H9 (cell line): ENCODE results near the gene ENO4. TPM values are rescaled to one million over a fixed set of nuclear protein-coding genes. Genes with fewer than 3 reads are reported as not detected.

ENCODE experiments used
- DNase-seq: peaks from one replicate; pipeline ENCODE4 v3.0.0-alpha.2; 2017
- H2AFZ ChIP-seq: one replicate; pipeline ENCODE4 v1.6.1; 2013; ENCODE audit warnings: mild to moderate bottlenecking, low read length, control low read depth, moderate library complexity
- H2AK5ac ChIP-seq: 2 replicates; pipeline ENCODE4 v1.6.1; 2013; ENCODE audit warnings: low read length, control low read depth, mixed read lengths; ENCODE audit not compliant: insufficient read length
- H2BK120ac ChIP-seq: one replicate; pipeline ENCODE4 v1.6.1; 2013; ENCODE audit warnings: low read depth, mild to moderate bottlenecking, low read length, control low read depth, inconsistent platforms; ENCODE audit not compliant: poor library complexity, severe bottlenecking
- H2BK12ac ChIP-seq: 2 replicates; pipeline ENCODE4 v1.6.1; 2013; ENCODE audit warnings: low read length, control low read depth, mixed read lengths, low read depth; ENCODE audit not compliant: insufficient read length
- H2BK15ac ChIP-seq: 2 replicates; pipeline ENCODE4 v1.6.1; 2013; ENCODE audit warnings: low read depth, low read length, control low read depth
- H2BK20ac ChIP-seq: one replicate; pipeline ENCODE4 v1.6.1; 2013; ENCODE audit warnings: low read depth, mild to moderate bottlenecking, low read length, control low read depth, inconsistent platforms; ENCODE audit not compliant: poor library complexity, severe bottlenecking
- H2BK5ac ChIP-seq: 2 replicates; pipeline ENCODE4 v1.6.1; 2013; ENCODE audit warnings: low read length, control low read depth, mixed read lengths; ENCODE audit not compliant: insufficient read length
- H3K14ac ChIP-seq: 2 replicates; pipeline ENCODE4 v1.6.1; 2013; ENCODE audit warnings: low read length, control low read depth; ENCODE audit not compliant: insufficient read depth
- H3K18ac ChIP-seq: 2 replicates; pipeline ENCODE4 v1.6.1; 2013; ENCODE audit warnings: low read depth, mild to moderate bottlenecking, mixed read lengths, low read length, control low read depth; ENCODE audit not compliant: insufficient read length
- H3K23ac ChIP-seq: 2 replicates; pipeline ENCODE4 v1.6.1; 2013; ENCODE audit warnings: low read length, control low read depth, mixed read lengths, low read depth; ENCODE audit not compliant: insufficient read length
- H3K23me2 ChIP-seq: 2 replicates; pipeline ENCODE4 v1.6.1; 2013; ENCODE audit warnings: low read depth, mild to moderate bottlenecking, mixed read lengths, low read length, control low read depth; ENCODE audit not compliant: insufficient read length, poor library complexity, severe bottlenecking
- H3K27ac ChIP-seq: 2 replicates; pipeline ENCODE4 v1.5.1; 2013; ENCODE audit warnings: low read length, control low read depth, mixed read lengths, low read depth; ENCODE audit not compliant: insufficient read length
- H3K27me3 ChIP-seq: 2 replicates; pipeline ENCODE4 v1.6.1; 2013; ENCODE audit warnings: low read length, control low read depth, inconsistent platforms; ENCODE audit not compliant: insufficient read depth
- H3K4ac ChIP-seq: 2 replicates; pipeline ENCODE4 v1.6.1; 2013; ENCODE audit warnings: low read depth, mild to moderate bottlenecking, control low read depth, inconsistent platforms, low read length, moderate library complexity
- H3K4me1 ChIP-seq: 2 replicates; pipeline ENCODE4 v1.6.1; 2013; ENCODE audit warnings: low read length, control low read depth, inconsistent platforms; ENCODE audit not compliant: insufficient read depth
- H3K4me2 ChIP-seq: 2 replicates; pipeline ENCODE4 v1.6.1; 2013; ENCODE audit warnings: low read length, control low read depth, mixed read lengths; ENCODE audit not compliant: insufficient read length, insufficient read depth
- H3K56ac ChIP-seq: 2 replicates; pipeline ENCODE4 v1.6.1; 2013; ENCODE audit warnings: low read depth, mild to moderate bottlenecking, mixed read lengths, low read length, control low read depth; ENCODE audit not compliant: insufficient read length
- H3K79me1 ChIP-seq: 2 replicates; pipeline ENCODE4 v1.6.1; 2013; ENCODE audit warnings: low read depth, mild to moderate bottlenecking, moderate library complexity, low read length, control low read depth, inconsistent platforms; ENCODE audit not compliant: insufficient read depth, poor library complexity, severe bottlenecking
- H3K79me2 ChIP-seq: 2 replicates; pipeline ENCODE4 v1.6.1; 2013; ENCODE audit warnings: low read length, control low read depth, inconsistent platforms; ENCODE audit not compliant: insufficient read depth
- H3K9ac ChIP-seq: 2 replicates; pipeline ENCODE4 v1.6.1; 2013; ENCODE audit warnings: low read length, control low read depth, mixed read lengths; ENCODE audit not compliant: insufficient read length; ENCODE audit errors: extremely low read depth
- H3K9me3 ChIP-seq: one replicate; pipeline ENCODE4 v1.6.1; 2013; ENCODE audit warnings: low read depth, low read length, inconsistent platforms; ENCODE audit not compliant: control insufficient read depth
- H3T11ph ChIP-seq: one replicate; pipeline ENCODE4 v1.6.1; 2013; ENCODE audit warnings: mild to moderate bottlenecking, low read length, control low read depth, inconsistent platforms
- H4K20me1 ChIP-seq: one replicate; pipeline ENCODE4 v1.6.1; 2013; ENCODE audit not compliant: control insufficient read depth, insufficient read length, insufficient read depth
- H4K5ac ChIP-seq: 2 replicates; pipeline ENCODE4 v1.6.1; 2013; ENCODE audit warnings: low read depth, mild to moderate bottlenecking, mixed read lengths, low read length, control low read depth; ENCODE audit not compliant: insufficient read length
- H4K8ac ChIP-seq: replicated peaks from 2 replicates; pipeline ENCODE4 v1.6.1; 2013; ENCODE audit warnings: low read length, control low read depth, mixed read lengths, low read depth; ENCODE audit not compliant: insufficient read length
- H4K91ac ChIP-seq: 2 replicates; pipeline ENCODE4 v1.6.1; 2013; ENCODE audit warnings: low read depth, mild to moderate bottlenecking, moderate library complexity, mixed read lengths, low read length, control low read depth; ENCODE audit not compliant: insufficient read length
- H3K27ac Mint-ChIP-seq, 3 experiments: 2 replicates in 2 of 3; 3 replicates in 1 of 3; pipeline ENCODE4 v1.8.0; 2020 to 2021; ENCODE audit warnings: mixed read lengths in 3 of 3, mild to moderate bottlenecking in 1 of 3, moderate library complexity in 1 of 3
- H3K27me3 Mint-ChIP-seq: 2 replicates; pipeline ENCODE4 v1.8.0; 2021; ENCODE audit warnings: low read depth, mild to moderate bottlenecking, moderate library complexity, mixed read lengths
- H3K36me3 Mint-ChIP-seq, 3 experiments: 2 replicates in 2 of 3; 3 replicates in 1 of 3; pipeline ENCODE4 v1.8.0; 2020 to 2021; ENCODE audit warnings: low read depth in 3 of 3, mixed read lengths in 3 of 3; ENCODE audit not compliant: insufficient read depth in 1 of 3
- H3K4me1 Mint-ChIP-seq, 2 experiments: 2 replicates each; pipeline ENCODE4 v1.8.0; 2020; ENCODE audit warnings: mixed read lengths in 2 of 2
- H3K4me3 Mint-ChIP-seq, 2 experiments: 2 replicates in 1 of 2; 3 replicates in 1 of 2; pipeline ENCODE4 v1.8.0; 2020 to 2021; ENCODE audit warnings: mild to moderate bottlenecking in 2 of 2, mixed read lengths in 2 of 2, moderate library complexity in 1 of 2
- H3K9me3 Mint-ChIP-seq, 2 experiments: 2 replicates in 1 of 2; 3 replicates in 1 of 2; pipeline ENCODE4 v1.8.0; 2020; ENCODE audit warnings: mild to moderate bottlenecking in 2 of 2, mixed read lengths in 2 of 2, moderate library complexity in 1 of 2
- WGBS: extraction: QIAGEN DNeasy Blood & Tissue Kit; methylation state at CpG from one replicate; pipeline ENCODE4 v1.1.7; 2013; ENCODE audit warnings: missing lambda C conversion rate, low lambda C conversion rate, mixed read lengths; ENCODE audit not compliant: insufficient read length; ENCODE audit errors: extremely low coverage; 5-methylcytosine and 5-hydroxymethylcytosine counted together
- total RNA-seq: library from RNA; stranded (reverse); gene quantifications from 2 replicates; pipeline ENCODE4 v1.2.1, GENCODE V29; 2021
- TF ChIP-seq, protein P1 (sequence below): fragments of 200-600 bp; sonication (generic); conservative IDR thresholded peaks from 3 replicates; pipeline ENCODE4 v1.8.0; 2021; ENCODE audit warnings: antibody characterized with exemption, mild to moderate bottlenecking

Gene ENO4
- total RNA-seq, 1 experiment from 2014 or later = 0.26 TPM

DNA sequence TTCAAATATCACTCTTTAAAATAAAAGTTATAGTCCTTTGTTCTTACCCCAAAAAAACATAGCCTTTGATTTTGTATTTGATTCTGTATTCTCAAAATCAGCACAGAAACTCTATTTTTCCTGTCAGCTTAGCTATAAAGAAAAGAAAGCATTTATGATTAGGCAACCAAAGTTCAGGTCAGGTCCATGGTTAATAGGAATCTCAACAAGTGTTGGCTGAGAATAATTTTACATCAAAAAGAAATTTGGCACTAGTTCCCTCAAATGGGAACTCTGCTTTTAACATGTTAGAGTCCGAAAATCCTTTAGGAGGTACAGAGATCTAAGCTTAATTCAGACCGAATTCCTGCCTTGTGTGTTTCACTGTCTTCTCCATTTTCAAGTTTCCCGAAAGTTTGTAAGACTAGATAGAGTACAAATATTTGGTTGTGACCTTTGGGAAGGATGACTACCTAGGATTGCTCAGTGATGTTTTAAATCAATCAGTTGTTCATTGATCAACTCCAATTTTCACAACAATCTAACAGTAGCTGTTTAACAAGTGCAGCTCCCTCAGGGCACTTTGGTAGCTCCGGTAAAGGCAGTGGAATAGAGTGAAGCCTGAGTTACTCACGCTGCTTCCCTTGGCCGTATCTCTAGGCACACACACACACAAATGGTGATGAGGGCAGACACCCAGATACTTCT, 8.8 kb upstream of the ENO4 start:
- H3K79me1 ChIP-seq = no peaks in the 10 kb centered on the region
- H4K5ac ChIP-seq = no peak overlapping the region
- H3K4me1 Mint-ChIP-seq = peaks cover 49 to 55% of the 10 kb centered on the region in 2 experiments
- DNase-seq = no peak
- no peak overlapping the region for H2AK5ac ChIP-seq
- TF ChIP-seq, protein P1, sequence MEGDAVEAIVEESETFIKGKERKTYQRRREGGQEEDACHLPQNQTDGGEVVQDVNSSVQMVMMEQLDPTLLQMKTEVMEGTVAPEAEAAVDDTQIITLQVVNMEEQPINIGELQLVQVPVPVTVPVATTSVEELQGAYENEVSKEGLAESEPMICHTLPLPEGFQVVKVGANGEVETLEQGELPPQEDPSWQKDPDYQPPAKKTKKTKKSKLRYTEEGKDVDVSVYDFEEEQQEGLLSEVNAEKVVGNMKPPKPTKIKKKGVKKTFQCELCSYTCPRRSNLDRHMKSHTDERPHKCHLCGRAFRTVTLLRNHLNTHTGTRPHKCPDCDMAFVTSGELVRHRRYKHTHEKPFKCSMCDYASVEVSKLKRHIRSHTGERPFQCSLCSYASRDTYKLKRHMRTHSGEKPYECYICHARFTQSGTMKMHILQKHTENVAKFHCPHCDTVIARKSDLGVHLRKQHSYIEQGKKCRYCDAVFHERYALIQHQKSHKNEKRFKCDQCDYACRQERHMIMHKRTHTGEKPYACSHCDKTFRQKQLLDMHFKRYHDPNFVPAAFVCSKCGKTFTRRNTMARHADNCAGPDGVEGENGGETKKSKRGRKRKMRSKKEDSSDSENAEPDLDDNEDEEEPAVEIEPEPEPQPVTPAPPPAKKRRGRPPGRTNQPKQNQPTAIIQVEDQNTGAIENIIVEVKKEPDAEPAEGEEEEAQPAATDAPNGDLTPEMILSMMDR = no peak
- no peak overlapping the region for H2BK20ac ChIP-seq
- H3K4me3 Mint-ChIP-seq = no peak overlapping the region
- no peak overlapping the region for H3T11ph ChIP-seq
- no peak overlapping the region for H3K4me2 ChIP-seq
- no peak overlapping the region for H4K91ac ChIP-seq
- no peaks in the 10 kb centered on the region for H3K36me3 Mint-ChIP-seq
- no peaks in the 10 kb centered on the region for H3K9me3 Mint-ChIP-seq
- H3K79me2 ChIP-seq = no peaks in the 10 kb centered on the region
- no peak overlapping the region for H3K9ac ChIP-seq
- no peaks in the 10 kb centered on the region for H3K27me3 ChIP-seq
- no peak overlapping the region for H3K56ac ChIP-seq
- no peak overlapping the region for H3K18ac ChIP-seq
- no peaks in the 10 kb centered on the region; the same call in 1 of the 2 replicates for H3K27me3 Mint-ChIP-seq
- no peak overlapping the region for H3K4ac ChIP-seq
- WGBS = no CpG with 5 or more reads among the region's 6 CpGs
- no peak overlapping the region for H2BK12ac ChIP-seq
- no peak overlapping the region for H2BK15ac ChIP-seq
- H3K14ac ChIP-seq = no peak overlapping the region
- no peak overlapping the region for H3K27ac Mint-ChIP-seq
- H2BK5ac ChIP-seq = no peak overlapping the region
- H4K20me1 ChIP-seq = peaks cover 3% of the 10 kb centered on the region
- H4K8ac ChIP-seq = no peak overlapping the region
- H2BK120ac ChIP-seq = no peak overlapping the region
- no peaks in the 10 kb centered on the region for H3K23me2 ChIP-seq
- H3K9me3 ChIP-seq = no peaks in the 10 kb centered on the region
- H2AFZ ChIP-seq = no peak overlapping the region
- H3K27ac ChIP-seq = no peak overlapping the region
- H3K23ac ChIP-seq = no peak overlapping the region
- peaks cover 9% of the 10 kb centered on the region; the same call in 1 of the 2 replicates for H3K4me1 ChIP-seq
